ENCODE results near the gene RBM26. TPM values are rescaled to one million over a fixed set of nuclear protein-coding genes. Genes with fewer than 3 reads are reported as not detected.

RBM26 gene
- polyA plus RNA-seq, 1 of the 3 experiments (the other 2 are of a cell fraction), result 12.5 TPM

- Histone ChIP-seq H4K20me1 (ENCODE audit: insufficient read depth) (no peaks in the 10 kb centered on the region), H3K27ac (ENCODE audit: low read depth in 2 of 2, low read length in 1 of 2) (no peak overlapping the region), H3F3A (replicated peaks; ENCODE audit: insufficient read depth) (peaks cover 6% of the 10 kb centered on the region), H3K4me1 (ENCODE audit: control insufficient read depth in 1 of 2, insufficient read depth in 2 of 2, low read depth in 1 of 2, low read length in 1 of 2) (no peaks in the 10 kb centered on the region; a peak in 1 of 4 replicates), H2AFZ (ENCODE audit: low read depth) (no peak overlapping the region), H3K9me3 (no peaks in the 10 kb centered on the region), H3K4me3 (ENCODE audit: low read depth in 2 of 2, low read length in 1 of 2) (no peak overlapping the region), H3K36me3 (replicated peaks in 1 of 2; ENCODE audit: control insufficient read depth in 1 of 2, insufficient read depth in 2 of 2, low read length in 1 of 2) (peaks cover 77 to 91% of the 10 kb centered on the region in 2 experiments), H3K4me2 (no peak overlapping the region), H3K9me2 (no peaks in the 10 kb centered on the region), H3K27me3 (ENCODE audit: insufficient read depth) (no peaks in the 10 kb centered on the region), H3K9ac (no peak overlapping the region), H3K79me2 (ENCODE audit: insufficient read depth) (no peaks in the 10 kb centered on the region; the same call in 1 of the 2 replicates)
- WGBS (ENCODE audit: low lambda C conversion rate), result over 99% methylated on average over 3 of the region's 3 CpGs
- no peak for TF ChIP-seq TCF12 (IDR thresholded peaks at IDR 0.05)
- TF ChIP-seq EZH2phosphoT487 (IDR thresholded peaks at IDR 0.05; ENCODE audit: borderline replicate concordance, low read depth), result no peak
- TF ChIP-seq SMC3 (IDR thresholded peaks at IDR 0.05; ENCODE audit: low read depth, low read length), result no peak
- no peak for TF ChIP-seq GATA2 (CRISPR knock-in tag; IDR thresholded peaks at IDR 0.05)
- no peak for TF ChIP-seq SIN3A (IDR thresholded peaks at IDR 0.05; ENCODE audit: borderline replicate concordance, low read depth, low read length)
- TF ChIP-seq EP300 (IDR thresholded peaks at IDR 0.05; ENCODE audit: borderline replicate concordance in 1 of 2, low read depth in 1 of 2, low read length in 1 of 2), result no peak
- CTCF ChIA-PET, result no interaction called here
- POLR2A ChIA-PET, result no interaction called here
- DNase-seq, result no peak
Measured at GRCh38 chr13:79361299-79361698, 44.8 kb downstream of the RBM26 start.

GRCh38 chr13:79360095-79360494, 46.0 kb downstream of the RBM26 start:
- ChIA-PET POLR2A (no interaction called here), CTCF (no interaction called here)
- 96% methylated on average over 1 of the region's 1 CpG for WGBS (ENCODE audit: low lambda C conversion rate)

More at GRCh38 chr13:79360095-79360494, 46.0 kb downstream of the RBM26 start:
- Histone ChIP-seq H3K79me2 (ENCODE audit: insufficient read depth) (no peaks in the 10 kb centered on the region; the same call in 1 of the 2 replicates), H3K9me3 (no peaks in the 10 kb centered on the region), H2AFZ (ENCODE audit: low read depth) (no peak overlapping the region), H3K4me2 (no peak overlapping the region), H3K4me3 (ENCODE audit: low read depth in 2 of 2, low read length in 1 of 2) (no peak overlapping the region), H3F3A (replicated peaks; ENCODE audit: insufficient read depth) (peaks cover 2% of the 10 kb centered on the region), H3K27ac (ENCODE audit: low read depth in 2 of 2, low read length in 1 of 2) (no peak overlapping the region), H3K9ac (no peak overlapping the region), H3K4me1 (ENCODE audit: control insufficient read depth in 1 of 2, insufficient read depth in 2 of 2, low read depth in 1 of 2, low read length in 1 of 2) (no peaks in the 10 kb centered on the region; a peak in 1 of 4 replicates), H4K20me1 (ENCODE audit: insufficient read depth) (no peaks in the 10 kb centered on the region), H3K36me3 (replicated peaks in 1 of 2; ENCODE audit: control insufficient read depth in 1 of 2, insufficient read depth in 2 of 2, low read length in 1 of 2) (peaks cover 80 to 91% of the 10 kb centered on the region in 2 experiments), H3K9me2 (no peaks in the 10 kb centered on the region), H3K27me3 (ENCODE audit: insufficient read depth) (no peaks in the 10 kb centered on the region)
- TF ChIP-seq FOSL2 (IDR thresholded peaks at IDR 0.05; ENCODE audit: borderline replicate concordance, low read depth) (no peak), TEAD4 (IDR thresholded peaks at IDR 0.05; ENCODE audit: borderline replicate concordance, insufficient read depth) (no peak), ELF1 (IDR thresholded peaks at IDR 0.05) (no peak), TAF1 (IDR thresholded peaks at IDR 0.05; ENCODE audit: borderline replicate concordance, low read depth, low read length) (no peak), GABPA (IDR thresholded peaks at IDR 0.05; ENCODE audit: low read depth) (no peak), FOXM1 (IDR thresholded peaks at IDR 0.05; ENCODE audit: low read depth) (no peak), ZBTB33 (IDR thresholded peaks at IDR 0.05; ENCODE audit: borderline replicate concordance, low read depth) (no peak), POLR2AphosphoS5 (IDR thresholded peaks at IDR 0.05; ENCODE audit: low read depth, low read length) (no peak), IRF3 (IDR thresholded peaks at IDR 0.05; ENCODE audit: low read depth, low read length) (no peak), RXRA (IDR thresholded peaks at IDR 0.05; ENCODE audit: borderline replicate concordance, low read depth) (no peak), MXI1 (IDR thresholded peaks at IDR 0.05; ENCODE audit: low read depth, low read length) (no peak), NFIC (IDR thresholded peaks at IDR 0.05; ENCODE audit: borderline replicate concordance) (no peak), EZH2phosphoT487 (IDR thresholded peaks at IDR 0.05; ENCODE audit: borderline replicate concordance, low read depth) (no peak), EP300 (IDR thresholded peaks at IDR 0.05; ENCODE audit: borderline replicate concordance in 1 of 2, low read depth in 1 of 2, low read length in 1 of 2) (no peak), MEF2A (IDR thresholded peaks at IDR 0.05; ENCODE audit: borderline replicate concordance, low read depth) (no peak), NRF1 (IDR thresholded peaks at IDR 0.05; ENCODE audit: low read depth, low read length) (no peak), PBX3 (IDR thresholded peaks at IDR 0.05) (no peak), RFX5 (IDR thresholded peaks at IDR 0.05; ENCODE audit: low read length) (no peak), USF1 (IDR thresholded peaks at IDR 0.05; ENCODE audit: borderline replicate concordance, low read depth) (no peak)
- DNase-seq, result no peak

All from SK-N-SH (cell line).